GM19025 (cell line): ENCODE measurements around the gene ZNF385D.
"Not testable (repeated sequence)": the region's sequence is repeated elsewhere in the genome, so short reads cannot be mapped to it uniquely, and the experiment has no call there.

Experiments
- ATAC-seq: cut with Tn5 transposase; IDR thresholded peaks from one replicate; pipeline ENCODE4 v1.9.1; 2021; ENCODE audit warnings: mild to moderate bottlenecking, low read depth, moderate library complexity; ENCODE audit not compliant: unreplicated experiment

Gene ZNF385D

DNA sequence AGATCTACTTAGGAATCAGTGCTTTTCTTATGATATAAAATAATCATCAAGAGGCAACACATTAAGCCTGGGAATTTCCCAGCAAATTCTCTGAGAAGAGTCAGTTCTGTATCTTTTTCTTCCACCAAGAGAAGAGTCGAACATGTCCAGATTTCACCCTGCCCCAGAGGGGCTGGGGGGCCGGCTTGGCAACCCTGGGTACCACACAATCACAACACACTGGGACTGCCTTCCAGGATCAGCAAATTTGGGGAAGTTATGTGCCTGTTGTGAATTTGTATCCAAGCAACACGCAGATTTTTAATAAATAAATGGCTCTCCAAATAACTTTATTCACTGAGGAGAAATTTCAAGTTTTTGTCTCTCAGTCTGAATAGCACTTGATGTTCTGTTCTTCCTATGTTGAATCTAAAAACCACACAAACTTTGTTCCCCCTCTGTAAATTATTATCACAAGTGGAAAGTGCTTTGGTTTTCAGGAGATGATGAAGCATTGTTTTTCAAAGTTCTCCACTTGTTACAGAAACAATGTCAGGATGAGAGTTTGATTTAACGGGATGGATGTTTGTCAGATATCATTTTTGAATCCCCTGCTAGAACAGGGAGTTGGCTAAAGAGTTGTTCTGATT lies 357.2 kb downstream of the ZNF385D start:
- ATAC-seq, result no peak

DNA sequence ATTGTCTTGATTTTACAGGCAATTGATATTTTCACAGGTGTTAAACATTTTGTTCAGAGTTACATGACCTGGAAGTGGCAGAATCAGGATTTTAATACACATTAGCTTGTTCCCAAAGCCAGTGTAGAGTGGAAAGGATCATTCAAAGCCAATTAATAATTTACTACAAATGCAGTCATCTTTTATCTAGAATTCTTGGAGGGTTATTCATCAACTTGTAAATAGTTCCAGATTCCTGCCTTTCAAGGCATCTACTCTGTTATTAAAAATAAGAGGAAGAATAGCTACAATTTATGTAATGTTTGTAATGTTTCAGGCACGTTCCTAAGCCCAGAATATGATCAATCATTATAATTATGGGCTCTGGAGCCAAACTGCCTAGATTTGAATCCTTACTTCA lies 358.5 kb downstream of the ZNF385D start:
- no peak for ATAC-seq

DNA sequence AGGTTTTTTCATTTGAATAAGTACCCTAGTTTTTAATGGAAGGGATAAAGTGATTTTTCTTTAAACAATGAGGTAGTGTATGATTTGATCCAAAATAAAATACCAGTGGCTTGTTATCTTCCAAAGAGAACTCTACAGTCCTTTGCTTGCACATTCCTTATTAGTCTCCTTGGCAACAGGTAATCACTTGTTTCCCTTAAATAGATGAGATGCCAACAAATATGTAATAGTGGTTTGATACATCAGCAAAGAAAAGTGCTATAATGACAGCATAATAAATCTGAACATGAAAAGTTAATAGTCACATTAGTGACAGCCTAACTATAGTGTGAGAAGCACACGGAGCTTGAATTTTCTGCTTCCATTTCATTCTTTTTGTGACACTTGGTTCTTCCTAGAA lies 360.2 kb downstream of the ZNF385D start:
- ATAC-seq, result no peak

DNA sequence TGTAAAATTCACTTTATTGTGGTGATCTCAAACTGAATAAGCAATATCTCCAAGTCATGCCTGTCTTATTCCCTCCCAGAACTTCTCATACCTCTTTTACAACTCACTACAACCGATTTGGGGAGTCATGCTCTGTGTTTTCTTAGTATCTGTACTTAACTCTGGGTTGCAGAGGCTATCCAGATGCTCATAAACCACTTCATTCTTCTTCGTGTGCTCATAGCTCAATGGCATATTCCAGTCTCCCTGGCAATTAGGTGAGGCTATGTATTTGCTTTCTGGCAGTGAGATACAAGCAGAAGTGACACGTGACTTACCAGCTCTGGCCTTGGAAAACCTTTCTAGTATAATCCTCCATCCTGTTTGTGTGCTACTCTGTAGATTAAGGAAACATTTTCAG lies 360.9 kb downstream of the ZNF385D start:
- ATAC-seq, result no peak

DNA sequence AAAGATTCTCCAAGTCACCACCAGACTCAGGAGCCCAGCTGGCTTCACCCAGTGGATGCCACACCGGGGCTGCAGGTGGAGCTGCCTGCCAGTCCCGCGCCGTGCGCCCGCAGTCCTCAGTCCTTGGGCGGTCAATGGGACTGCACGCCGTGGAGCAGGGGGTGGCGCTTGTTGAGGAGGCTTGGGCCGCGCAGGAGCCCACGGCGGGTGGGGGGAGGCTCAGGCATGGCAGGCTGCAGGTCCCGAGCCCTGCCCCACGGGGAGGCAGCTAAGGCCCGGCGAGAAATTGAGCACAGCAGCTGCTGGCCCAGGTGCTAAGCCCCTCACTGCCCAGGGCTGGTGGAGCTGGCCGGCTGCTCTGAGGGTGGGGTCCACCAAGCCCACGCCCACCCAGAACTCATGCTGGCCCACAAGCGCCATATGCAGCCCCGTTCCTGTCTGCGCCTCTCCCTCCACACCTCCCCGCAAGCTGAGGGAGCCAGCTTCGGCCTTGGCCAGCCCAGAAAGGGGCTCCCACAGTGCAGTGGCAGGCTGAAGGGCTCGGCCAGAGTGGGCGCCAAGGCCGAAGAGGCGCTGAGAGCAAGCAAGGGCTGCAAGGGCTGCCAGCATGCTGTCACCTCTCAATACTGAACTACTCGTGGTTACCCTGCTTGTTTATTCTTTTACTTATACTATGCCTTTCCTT lies 363.7 kb downstream of the ZNF385D start:
- not testable (repeated sequence) for ATAC-seq

DNA sequence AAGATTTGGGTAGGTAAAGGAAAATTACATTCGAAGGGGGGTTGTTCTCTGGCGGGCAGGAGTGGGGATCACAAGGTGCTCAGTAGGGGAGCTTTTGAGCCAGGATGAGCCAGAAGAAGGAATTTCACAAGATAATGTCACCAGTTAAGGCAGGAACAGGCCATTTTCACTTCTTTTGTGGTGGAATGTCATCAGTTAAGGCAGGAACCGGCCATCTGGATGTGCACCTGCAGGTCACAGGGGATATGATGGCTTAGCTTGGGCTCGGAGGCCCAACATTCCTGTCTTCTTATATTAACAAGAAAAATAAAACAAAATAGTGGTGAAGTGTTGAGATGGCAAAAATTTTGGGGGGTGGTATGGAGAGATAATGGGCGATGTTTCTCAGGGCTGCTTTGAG lies 373.0 kb downstream of the ZNF385D start:
- not testable (repeated sequence) for ATAC-seq

DNA sequence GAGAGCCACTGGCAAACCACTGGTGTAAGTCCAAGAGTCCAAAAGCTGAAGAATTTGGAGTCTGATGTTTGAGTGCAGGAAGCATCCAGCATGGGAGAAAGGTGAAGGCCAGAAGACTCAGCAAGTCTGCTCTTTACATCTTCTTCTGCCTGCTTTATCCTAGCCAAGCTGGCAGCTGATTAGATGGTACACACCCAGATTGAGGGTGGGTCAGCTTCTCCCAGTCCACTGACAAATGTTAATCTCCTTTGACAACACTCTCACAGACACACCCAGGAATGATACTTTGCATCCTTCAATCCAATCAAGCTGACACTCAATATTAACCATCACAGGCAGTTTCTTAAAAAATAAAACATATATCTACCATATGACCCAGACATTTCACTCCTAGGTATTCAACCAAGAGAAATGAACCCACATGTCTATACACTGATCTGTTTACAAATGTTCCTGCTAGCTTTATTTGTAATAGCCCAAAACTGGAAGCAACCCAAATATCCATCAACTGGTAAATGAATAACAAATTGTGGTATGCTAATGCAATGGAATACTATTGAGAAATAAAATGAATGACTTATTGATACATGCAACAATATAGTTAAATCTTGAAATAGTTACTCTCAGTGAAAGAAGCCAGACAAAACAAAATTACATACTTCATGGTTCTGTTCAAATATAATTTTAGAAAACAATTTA lies 373.8 kb downstream of the ZNF385D start:
- ATAC-seq, result no peak

DNA sequence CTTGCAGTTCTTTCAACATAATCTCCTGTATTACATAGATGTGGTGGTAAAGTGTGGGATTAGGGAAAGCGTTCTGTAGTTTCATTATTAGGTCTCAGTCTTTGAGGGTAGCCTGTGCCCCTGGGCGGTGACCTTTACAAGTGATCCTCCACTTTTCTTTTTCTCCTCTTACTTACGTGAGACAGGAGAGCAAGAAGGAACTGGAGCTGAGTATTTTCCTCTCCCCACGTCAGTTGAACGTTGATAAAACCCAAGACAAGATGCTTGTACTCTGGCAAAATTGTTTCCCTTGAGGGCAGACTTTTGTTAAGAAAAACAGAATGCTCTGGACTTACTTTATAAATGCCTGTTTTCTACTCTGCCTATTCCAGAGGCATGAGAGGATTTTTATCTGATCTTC lies 378.7 kb downstream of the ZNF385D start:
- ATAC-seq, result no peak
